ENCODE measurements around the gene ZNF200. TPM values are rescaled to one million over a fixed set of nuclear protein-coding genes. Genes with fewer than 3 reads are reported as not detected.
"Not testable (repeated sequence)": the region's sequence is repeated elsewhere in the genome, so short reads cannot be mapped to it uniquely, and the experiment has no call there.

ZNF200 gene
- total RNA-seq, 1 donor from 2014 or later, result 9.0 TPM

- Mint-ChIP-seq H3K27ac (ENCODE audit: unreplicated experiment) (no peak overlapping the region), H3K9me3 (ENCODE audit: unreplicated experiment) (peaks cover 9% of the 10 kb centered on the region), H3K36me3 (ENCODE audit: unreplicated experiment) (no peaks in the 10 kb centered on the region), H3K4me3 (ENCODE audit: unreplicated experiment) (no peak overlapping the region), H3K4me1 (ENCODE audit: unreplicated experiment) (no peaks in the 10 kb centered on the region), H3K27me3 (ENCODE audit: unreplicated experiment) (peaks cover 6% of the 10 kb centered on the region)
- no peak for DNase-seq (ENCODE audit: extremely low spot score, unreplicated experiment)
- TF ChIP-seq CTCF (IDR thresholded peaks at IDR 0.05), result no peak
These were observed 23.0 kb downstream of the ZNF200 start for GRCh38 chr16:3212006-3212405.

- Mint-ChIP-seq H3K27ac (ENCODE audit: unreplicated experiment) (no peak overlapping the region), H3K4me3 (ENCODE audit: unreplicated experiment) (no peak overlapping the region), H3K9me3 (ENCODE audit: unreplicated experiment) (peaks cover 14% of the 10 kb centered on the region), H3K36me3 (ENCODE audit: unreplicated experiment) (no peaks in the 10 kb centered on the region), H3K4me1 (ENCODE audit: unreplicated experiment) (no peaks in the 10 kb centered on the region), H3K27me3 (ENCODE audit: unreplicated experiment) (no peaks in the 10 kb centered on the region)
- no peak for DNase-seq (ENCODE audit: extremely low spot score, unreplicated experiment)
- TF ChIP-seq CTCF (IDR thresholded peaks at IDR 0.05), result no peak
These were observed 27.6 kb downstream of the ZNF200 start for GRCh38 chr16:3207086-3207953.

GRCh38 chr16:3205939-3206338 lies 29.0 kb downstream of the ZNF200 start:
- not testable (repeated sequence) for H3K4me3 Mint-ChIP-seq (ENCODE audit: unreplicated experiment); H3K27ac Mint-ChIP-seq (ENCODE audit: unreplicated experiment); H3K36me3 Mint-ChIP-seq (ENCODE audit: unreplicated experiment); H3K27me3 Mint-ChIP-seq (ENCODE audit: unreplicated experiment); H3K4me1 Mint-ChIP-seq (ENCODE audit: unreplicated experiment); DNase-seq (ENCODE audit: extremely low spot score, unreplicated experiment)
- H3K9me3 Mint-ChIP-seq (ENCODE audit: unreplicated experiment), result peaks cover 14% of the 10 kb centered on the region

- H3K27me3 Mint-ChIP-seq (ENCODE audit: unreplicated experiment), result peaks cover 18% of the 10 kb centered on the region
- H3K9me3 Mint-ChIP-seq (ENCODE audit: unreplicated experiment), result peaks cover 14% of the 10 kb centered on the region
- H3K27ac Mint-ChIP-seq (ENCODE audit: unreplicated experiment), result no peak overlapping the region
- no peaks in the 10 kb centered on the region for H3K4me1 Mint-ChIP-seq (ENCODE audit: unreplicated experiment)
- H3K36me3 Mint-ChIP-seq (ENCODE audit: unreplicated experiment), result no peaks in the 10 kb centered on the region
- H3K4me3 Mint-ChIP-seq (ENCODE audit: unreplicated experiment), result no peak overlapping the region
- TF ChIP-seq CTCF (IDR thresholded peaks at IDR 0.05), result no peak
- no peak for DNase-seq (ENCODE audit: extremely low spot score, unreplicated experiment)
These were observed 31.9 kb downstream of the ZNF200 start for GRCh38 chr16:3202903-3203539.

- no peaks in the 10 kb centered on the region for H3K4me1 Mint-ChIP-seq (ENCODE audit: unreplicated experiment)
- H3K27ac Mint-ChIP-seq (ENCODE audit: unreplicated experiment), result no peak overlapping the region
- H3K27me3 Mint-ChIP-seq (ENCODE audit: unreplicated experiment), result peaks cover 27% of the 10 kb centered on the region
- H3K4me3 Mint-ChIP-seq (ENCODE audit: unreplicated experiment), result no peak overlapping the region
- no peaks in the 10 kb centered on the region for H3K9me3 Mint-ChIP-seq (ENCODE audit: unreplicated experiment)
- no peaks in the 10 kb centered on the region for H3K36me3 Mint-ChIP-seq (ENCODE audit: unreplicated experiment)
- no peak for TF ChIP-seq CTCF (IDR thresholded peaks at IDR 0.05)
- DNase-seq (ENCODE audit: extremely low spot score, unreplicated experiment), result no peak
These were observed 36.5 kb downstream of the ZNF200 start for GRCh38 chr16:3198334-3199072.

- H3K9me3 Mint-ChIP-seq (ENCODE audit: unreplicated experiment); H3K27ac Mint-ChIP-seq (ENCODE audit: unreplicated experiment); DNase-seq (ENCODE audit: extremely low spot score, unreplicated experiment); H3K36me3 Mint-ChIP-seq (ENCODE audit: unreplicated experiment); H3K4me3 Mint-ChIP-seq (ENCODE audit: unreplicated experiment); H3K4me1 Mint-ChIP-seq (ENCODE audit: unreplicated experiment): not testable (repeated sequence)
- H3K27me3 Mint-ChIP-seq (ENCODE audit: unreplicated experiment), result peaks cover 27% of the 10 kb centered on the region
These were observed 37.1 kb downstream of the ZNF200 start for GRCh38 chr16:3197694-3198333.
